Kidney capillary endothelial cell (primary cell): Measurements from ENCODE around the gene CERT1.
A peak's percentile ranks its signal among the peaks of the same experiment; 100 is the strongest.
"Not testable (repeated sequence)": the region's sequence is repeated elsewhere in the genome, so short reads cannot be mapped to it uniquely, and the experiment has no call there.

Experiments
- DNase-seq: peaks from one replicate; pipeline ENCODE4 v3.0.0-alpha.2; 2018; ENCODE audit warnings: low spot score

The CERT1 gene

DNA sequence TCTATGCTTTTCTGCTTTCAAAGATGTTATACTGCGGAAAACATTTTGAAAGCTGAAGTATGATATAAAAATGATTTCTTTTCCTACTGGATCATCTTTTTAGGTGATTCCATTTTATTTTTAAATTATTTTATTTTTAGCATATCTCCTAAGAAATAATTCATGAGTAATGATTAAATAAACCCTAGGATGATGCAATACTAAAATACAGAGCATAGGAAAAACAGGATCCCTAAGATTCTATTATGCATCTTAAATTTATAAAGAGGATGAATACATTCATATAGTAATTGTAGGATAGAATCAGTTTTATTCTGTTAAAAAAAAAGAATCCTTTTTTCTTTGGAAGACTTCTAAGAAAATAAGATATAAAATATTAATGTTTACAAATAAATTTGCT, 11.1 kb upstream of the CERT1 start:
- no peak for DNase-seq

DNA sequence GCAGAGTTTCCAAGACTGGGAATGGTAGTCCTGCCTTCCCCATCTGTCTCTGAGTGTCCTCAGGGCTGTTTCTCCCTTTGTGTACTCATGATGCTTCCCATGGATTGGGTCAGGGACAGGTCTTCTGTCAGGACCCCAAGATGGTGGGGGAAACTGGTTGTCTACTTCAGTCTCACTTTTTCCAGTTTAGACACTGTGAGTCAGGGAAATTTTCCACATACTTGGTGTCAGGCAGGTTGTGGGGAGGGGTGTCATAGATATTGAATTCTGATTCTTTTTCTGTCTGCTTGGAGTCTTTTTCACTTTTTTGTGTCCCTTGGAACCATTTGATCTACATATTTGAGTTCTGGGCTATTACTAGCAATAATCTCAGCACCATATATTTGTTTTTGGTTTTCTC, 10.6 kb upstream of the CERT1 start:
- DNase-seq: no peak

DNA sequence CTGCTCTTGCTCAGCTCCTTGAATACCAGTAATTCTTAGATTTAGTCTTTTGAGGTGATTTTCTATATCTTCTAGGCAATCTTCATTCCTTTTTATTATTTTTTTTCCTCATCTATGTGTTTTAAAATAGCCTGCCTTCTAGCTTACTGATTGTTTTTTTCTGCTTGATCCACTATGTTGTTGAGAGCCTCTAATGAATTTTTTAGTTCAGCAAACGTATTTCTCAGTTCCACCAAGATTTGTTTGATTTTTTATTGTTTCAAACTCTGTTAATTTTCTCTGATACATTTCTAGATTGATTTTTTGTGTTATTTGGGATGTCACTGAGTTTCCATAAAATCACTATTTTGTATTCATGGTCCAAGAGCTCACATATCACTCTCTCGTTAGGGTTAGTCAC, 9.8 kb upstream of the CERT1 start:
- DNase-seq: no peak

DNA sequence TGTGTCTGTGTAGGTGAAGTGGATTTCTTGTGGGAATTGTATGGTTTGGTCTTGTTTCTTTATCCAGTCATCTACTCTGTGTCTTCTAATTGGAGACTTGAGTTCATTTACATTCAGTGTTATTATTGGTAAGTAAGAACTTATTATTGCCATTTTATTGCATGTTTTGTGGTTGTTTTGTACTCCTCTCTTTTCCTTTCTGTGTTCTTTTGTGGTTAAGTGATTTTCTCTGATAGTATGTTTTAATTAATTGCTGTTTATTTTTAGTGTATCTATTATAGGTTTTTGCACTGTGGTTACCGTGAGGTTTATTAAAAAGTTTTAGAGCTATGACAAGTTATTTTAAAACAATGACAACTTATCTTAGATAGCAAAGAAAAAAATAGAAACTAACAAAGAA, 8.3 kb upstream of the CERT1 start:
- no peak for DNase-seq

DNA sequence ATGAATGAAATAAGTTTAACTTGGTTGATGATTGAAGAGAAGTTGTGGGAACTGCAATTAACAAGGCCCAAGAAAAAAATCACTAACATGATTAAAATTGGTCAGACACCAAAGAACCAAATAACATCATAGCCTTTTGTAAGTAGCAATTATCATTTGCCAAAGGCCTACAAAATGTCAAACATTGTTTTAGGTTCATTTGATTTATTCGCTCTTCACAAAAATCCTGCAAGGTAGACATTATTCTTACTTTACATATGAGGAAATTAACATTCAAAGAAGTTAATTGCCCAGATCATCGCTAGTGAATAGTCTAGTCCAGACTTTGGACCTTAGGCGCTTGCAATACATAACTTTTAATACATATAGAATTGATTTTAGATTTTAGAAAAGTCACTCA, 2.9 kb upstream of the CERT1 start:
- DNase-seq: no peak

- DNase-seq: no peak
These were observed 2.4 kb upstream of the CERT1 start for GRCh38 chr5:75513841-75514240.

DNA sequence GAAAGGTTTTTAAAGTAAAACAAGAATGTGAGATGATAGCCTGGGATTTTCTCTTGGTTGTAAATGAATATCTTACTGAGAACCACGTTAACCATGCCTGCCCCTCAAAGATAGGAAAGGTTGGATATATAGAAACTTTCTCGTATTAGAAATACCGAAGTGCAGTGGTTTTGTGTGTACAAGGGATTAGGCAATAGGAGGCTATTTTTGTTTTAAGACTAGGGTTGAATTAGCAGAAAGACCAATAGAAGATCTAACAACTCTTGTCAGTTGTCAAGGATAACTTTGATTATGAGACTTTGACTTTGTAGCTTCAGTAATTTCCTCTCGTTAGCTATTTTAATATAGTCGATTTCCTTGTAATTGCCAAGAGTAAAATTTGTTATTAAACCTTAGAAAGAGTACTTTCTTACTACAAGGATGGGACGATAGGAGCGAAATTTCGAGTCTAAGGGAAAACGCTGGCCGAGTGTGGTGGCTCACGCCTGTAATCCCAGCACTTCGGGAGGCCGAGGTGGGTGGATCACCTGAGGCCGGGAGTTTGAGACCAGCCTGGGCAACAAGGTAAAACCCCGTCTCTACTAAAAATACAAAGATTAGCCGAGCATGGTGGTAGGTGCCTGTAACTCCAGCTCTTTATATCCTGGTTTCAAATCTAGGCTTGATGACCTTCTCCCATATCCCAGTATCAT, 1.1 kb upstream of the CERT1 start:
- DNase-seq: no peak

GRCh38 chr5:75510836-75511434, 494 bp downstream of the CERT1 start:
- DNase-seq: peak; percentile 27

GRCh38 chr5:75510417-75510835, 1.0 kb downstream of the CERT1 start:
- peak; percentile 6 for DNase-seq

- peak; percentile 13 for DNase-seq
These were observed 1.5 kb downstream of the CERT1 start for GRCh38 chr5:75509956-75510355.

DNA sequence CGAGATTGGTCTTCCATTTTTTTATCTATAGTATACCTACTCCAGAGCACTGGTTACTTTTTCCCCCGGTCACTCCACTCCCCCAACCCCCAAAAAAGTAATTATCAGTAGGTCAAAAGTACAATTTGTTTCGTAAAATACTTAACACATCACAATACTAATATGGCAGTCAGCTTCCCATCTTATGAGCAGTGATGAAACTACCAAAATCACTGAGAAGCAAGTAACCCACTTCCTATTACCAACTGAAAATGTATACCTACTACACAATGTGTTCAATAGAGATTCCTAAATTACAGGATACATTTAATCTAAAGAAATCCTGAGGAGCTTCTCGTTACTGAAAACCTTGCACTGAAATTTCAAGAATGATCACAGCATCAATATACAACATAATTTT, 1.9 kb downstream of the CERT1 start:
- DNase-seq: no peak

GRCh38 chr5:75507841-75508240, 3.6 kb downstream of the CERT1 start:
- no peak for DNase-seq

GRCh38 chr5:75505112-75505511, 6.3 kb downstream of the CERT1 start:
- not testable (repeated sequence) for DNase-seq

- DNase-seq: not testable (repeated sequence)
These were observed 12.6 kb downstream of the CERT1 start for GRCh38 chr5:75498875-75499274.

- no peak for DNase-seq
These were observed 13.1 kb downstream of the CERT1 start for GRCh38 chr5:75498208-75498777.

GRCh38 chr5:75496026-75496425, 15.4 kb downstream of the CERT1 start:
- no peak for DNase-seq

DNA sequence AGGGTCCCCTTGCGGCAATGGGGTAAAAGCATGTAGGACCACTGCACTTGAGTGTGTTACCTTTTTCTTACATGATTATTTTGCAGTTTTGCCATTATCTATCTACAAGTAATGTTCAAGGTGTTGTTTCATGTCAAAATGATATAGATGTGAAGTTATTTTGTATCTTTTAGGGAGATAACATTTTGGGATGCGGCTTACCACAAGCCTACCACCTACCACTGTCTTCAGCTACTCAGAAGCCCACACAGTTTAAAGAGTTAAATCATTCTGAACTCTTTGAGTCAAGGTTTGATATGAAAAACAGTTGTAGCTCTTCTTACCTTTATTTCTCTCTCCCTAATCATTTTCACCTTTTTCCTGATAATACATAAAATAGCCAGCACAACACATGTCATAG, 19.8 kb downstream of the CERT1 start:
- DNase-seq: no peak

DNA sequence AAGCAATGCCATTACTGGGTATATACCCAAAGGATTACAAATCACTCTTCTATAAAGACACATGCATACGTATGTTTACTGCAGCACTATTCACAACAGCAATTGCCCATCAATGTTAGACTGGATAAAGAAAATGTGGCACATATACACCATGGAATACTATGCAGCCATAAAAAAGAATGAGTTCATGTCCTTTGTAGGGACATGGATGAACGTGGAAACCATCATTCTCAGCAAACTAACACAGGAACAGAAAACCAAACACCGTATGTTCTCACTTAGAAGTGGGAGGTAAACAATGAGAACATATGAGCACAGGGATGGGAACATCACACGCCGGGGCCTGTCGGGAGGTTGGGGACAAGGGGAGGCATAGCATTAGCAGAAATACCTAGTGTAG, 21.6 kb downstream of the CERT1 start:
- DNase-seq: not testable (repeated sequence)

DNA sequence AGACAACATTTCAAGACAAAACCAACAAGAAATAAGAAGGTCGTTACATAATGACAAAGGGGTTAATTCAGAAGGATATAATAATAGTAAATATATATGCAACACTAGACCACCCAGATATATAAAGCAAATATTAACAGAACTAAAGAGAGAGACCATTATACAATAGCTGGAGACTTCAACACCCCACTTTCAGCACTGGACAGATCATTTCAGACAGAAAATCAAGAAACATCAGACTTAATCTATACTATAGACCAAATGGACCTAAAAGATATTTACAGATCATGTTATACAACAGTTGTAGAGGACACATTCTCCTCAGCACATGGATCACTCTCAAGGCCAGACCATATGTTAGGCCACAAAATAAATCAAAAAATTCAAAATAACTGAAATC, 26.8 kb downstream of the CERT1 start:
- DNase-seq: no peak

DNA sequence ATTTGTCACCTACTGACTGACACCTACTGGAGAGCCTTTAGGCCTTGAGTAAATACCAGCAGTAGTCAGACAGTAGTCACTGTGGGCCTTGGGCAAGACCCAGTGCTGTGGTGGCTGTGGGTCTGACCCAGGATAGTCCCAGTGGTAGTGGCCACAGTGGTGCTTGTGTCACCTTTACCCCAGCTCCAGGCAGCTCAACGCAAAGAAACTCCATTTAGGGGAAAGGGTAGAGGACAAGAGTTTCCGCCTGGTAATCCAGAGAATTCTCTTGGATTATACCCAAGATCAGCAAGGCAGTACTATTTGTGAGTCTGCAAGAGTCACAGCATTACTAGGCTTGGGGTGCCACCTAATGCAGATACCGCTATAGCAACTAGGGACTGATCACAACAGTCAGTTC, 28.9 kb downstream of the CERT1 start:
- no peak for DNase-seq

GRCh38 chr5:75481024-75481423, 30.4 kb downstream of the CERT1 start:
- DNase-seq: no peak

- DNase-seq: no peak
These were observed 36.1 kb downstream of the CERT1 start for GRCh38 chr5:75475364-75475763.

DNA sequence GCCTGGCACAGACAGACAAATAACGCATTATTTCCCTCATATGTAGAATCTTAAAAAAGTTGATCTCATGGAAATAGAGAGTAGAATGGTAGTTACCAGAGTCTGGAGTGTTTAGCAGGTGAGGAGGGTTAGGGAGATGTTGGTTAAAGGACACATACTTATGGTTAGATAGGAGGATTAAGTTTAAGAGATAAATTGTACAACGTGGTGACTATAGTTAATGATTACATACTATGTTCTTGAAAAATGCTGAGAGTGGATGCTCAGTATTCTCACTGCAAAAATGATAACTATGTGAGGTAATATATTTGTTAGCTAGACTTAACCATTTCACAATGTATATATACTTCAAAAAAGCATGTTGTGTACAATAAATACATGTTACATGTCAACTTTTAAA, 38.0 kb downstream of the CERT1 start:
- DNase-seq: no peak

DNA sequence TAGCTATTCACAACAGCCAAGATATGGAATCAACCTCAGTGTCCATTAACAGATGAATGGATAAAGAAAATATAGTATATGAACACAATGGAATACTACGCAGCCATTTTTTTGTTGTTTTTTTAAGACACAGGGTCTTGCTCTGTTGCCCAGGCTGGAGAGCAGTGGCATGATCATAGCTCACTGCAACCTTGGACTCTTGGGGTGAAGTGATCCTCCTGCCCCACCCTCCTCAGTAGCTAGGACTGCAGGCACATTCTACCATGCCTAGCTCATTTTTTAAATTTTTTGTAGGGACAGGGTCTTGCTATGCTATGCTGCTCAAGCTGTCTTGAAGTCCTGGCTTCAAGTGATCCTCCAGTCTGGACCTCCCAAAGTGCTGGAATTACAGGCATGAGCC, 38.5 kb downstream of the CERT1 start:
- no peak for DNase-seq
